Measurements from ENCODE around the gene AIP. TPM values are rescaled to one million over a fixed set of nuclear protein-coding genes. Genes with fewer than 3 reads are reported as not detected.

AIP gene
- total and polyA plus RNA-seq, 8 donors, result 20.2 to 45.8 (median 25.6) TPM

DNA sequence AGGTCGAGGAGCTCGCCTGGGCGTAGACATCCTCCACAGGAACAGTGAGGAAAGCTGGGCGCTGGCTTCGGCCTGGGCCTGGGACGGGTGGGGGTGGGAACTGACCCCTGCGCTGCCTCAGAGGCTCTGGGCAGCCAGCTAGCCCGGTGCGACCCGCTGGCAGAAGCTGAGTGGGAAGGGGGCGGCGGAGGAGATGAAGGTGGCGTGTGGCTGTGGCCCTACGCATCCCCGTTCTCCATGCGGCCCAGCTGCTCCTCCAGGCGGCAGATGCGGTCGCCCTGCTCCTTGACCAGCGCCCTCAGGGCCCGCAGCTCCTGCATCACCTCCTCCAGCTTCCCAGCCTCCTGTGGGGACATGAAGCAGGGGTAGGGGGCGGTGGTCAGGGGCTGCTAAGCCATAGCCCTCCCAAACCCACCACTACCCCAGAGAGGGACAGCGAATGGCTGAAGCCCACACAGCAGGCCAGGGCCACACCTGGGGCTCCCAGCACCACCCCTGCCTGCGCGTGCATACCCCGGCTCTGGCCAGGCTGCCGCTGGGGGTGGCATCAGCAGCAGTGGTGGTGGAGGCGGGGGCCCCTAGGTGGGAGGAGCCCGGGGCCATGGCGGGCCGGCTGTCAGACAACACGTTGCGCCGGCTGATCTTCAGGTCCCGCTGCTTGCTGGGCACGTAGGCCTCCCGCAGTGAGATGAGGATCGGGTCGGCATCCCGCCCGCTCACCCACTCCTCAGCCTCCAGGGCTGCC lies 44.5 kb upstream of the AIP start:
- ATAC-seq (no peak), FAIRE-seq (no peak), DNase-seq (peak in 3 of 6 donors; percentile 51 to 80 (median 56))
- TF ChIP-seq, protein P1, sequence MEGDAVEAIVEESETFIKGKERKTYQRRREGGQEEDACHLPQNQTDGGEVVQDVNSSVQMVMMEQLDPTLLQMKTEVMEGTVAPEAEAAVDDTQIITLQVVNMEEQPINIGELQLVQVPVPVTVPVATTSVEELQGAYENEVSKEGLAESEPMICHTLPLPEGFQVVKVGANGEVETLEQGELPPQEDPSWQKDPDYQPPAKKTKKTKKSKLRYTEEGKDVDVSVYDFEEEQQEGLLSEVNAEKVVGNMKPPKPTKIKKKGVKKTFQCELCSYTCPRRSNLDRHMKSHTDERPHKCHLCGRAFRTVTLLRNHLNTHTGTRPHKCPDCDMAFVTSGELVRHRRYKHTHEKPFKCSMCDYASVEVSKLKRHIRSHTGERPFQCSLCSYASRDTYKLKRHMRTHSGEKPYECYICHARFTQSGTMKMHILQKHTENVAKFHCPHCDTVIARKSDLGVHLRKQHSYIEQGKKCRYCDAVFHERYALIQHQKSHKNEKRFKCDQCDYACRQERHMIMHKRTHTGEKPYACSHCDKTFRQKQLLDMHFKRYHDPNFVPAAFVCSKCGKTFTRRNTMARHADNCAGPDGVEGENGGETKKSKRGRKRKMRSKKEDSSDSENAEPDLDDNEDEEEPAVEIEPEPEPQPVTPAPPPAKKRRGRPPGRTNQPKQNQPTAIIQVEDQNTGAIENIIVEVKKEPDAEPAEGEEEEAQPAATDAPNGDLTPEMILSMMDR (IDR thresholded peaks at IDR 0.05), result no peak
- H3K4me1 ChIP-seq, result peaks cover 0 to 7% (median 5%) of the 10 kb centered on the region in 3 donors
- no peaks in the 10 kb centered on the region for H3K27me3 ChIP-seq
- peaks cover 0 to 8% (median 5%) of the 10 kb centered on the region in 3 donors for H3K36me3 ChIP-seq
- WGBS, 2 donors, result 84 to 86% methylated on average over 40 to 41 of the region's 41 CpGs
- peak overlapping the region in 1 of 4 donors; percentile 12 for H3K4me3 ChIP-seq
- intact Hi-C loops (cut with DNase I), result loop anchor here in 1 of 3 donors (10.0 kb wide), 1 partner anchor 56 kb away; no protein-coding TSS in a partner anchor
- H3K27ac ChIP-seq, result no peak overlapping the region
- no peaks in the 10 kb centered on the region for H3K9me3 ChIP-seq

DNA sequence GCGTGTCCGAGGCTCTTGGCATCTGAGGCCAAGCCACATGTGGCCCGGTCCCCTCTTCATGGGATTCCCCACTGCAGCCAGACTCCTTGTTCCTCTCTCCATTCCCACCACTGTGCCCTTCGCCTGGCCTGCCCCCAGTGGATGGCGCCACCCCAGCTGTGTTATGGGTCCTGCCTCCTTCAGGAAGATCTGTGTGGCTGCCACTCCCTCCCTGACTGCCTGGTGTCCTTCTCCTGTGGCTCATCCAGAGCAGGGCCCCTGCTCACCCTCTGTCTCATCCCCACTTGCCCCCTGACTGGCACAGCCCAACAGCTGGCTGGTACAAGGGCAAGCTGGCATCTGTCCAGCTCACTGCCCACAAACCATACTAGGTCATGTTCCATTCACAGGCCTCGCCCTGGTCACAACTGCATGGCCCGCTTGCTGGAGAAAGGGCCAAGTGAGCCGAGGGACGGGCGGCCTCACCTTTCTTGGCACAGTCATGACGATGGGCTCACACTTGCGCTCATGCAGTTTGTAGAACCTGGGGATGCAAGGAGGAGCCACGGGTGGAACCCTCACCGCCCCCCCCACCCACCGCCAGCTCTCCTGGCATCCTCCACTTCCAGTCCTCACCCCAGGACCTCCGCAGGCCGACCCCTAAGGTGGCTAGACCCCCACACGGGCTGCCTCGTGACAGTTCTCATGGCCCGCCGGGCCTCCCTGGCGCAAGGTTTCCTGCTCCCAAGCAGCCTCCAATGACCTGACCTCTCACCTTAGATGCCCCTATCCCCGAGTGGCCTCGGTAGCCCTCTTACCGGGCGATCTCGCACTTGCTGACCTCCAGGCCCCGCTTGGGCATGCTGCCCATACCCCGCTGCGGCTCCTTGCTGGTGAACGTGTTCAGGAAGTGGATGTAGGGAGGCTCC lies 43.3 kb upstream of the AIP start:
- DNase-seq (peak in 3 of 6 donors; percentile 53 to 76 (median 62)), ATAC-seq (no peak), FAIRE-seq (no peak)
- H3K36me3 ChIP-seq, result peaks cover 0 to 2% (median 0%) of the 10 kb centered on the region in 3 donors
- TF ChIP-seq, protein P1 (IDR thresholded peaks at IDR 0.05), result no peak
- H3K27me3 ChIP-seq, result no peaks in the 10 kb centered on the region
- no peaks in the 10 kb centered on the region for H3K9me3 ChIP-seq
- 81 to 84% methylated on average over 31 of the region's 31 CpGs for WGBS, 2 donors
- intact Hi-C loops (cut with DNase I), result loop anchor here in 1 of 3 donors (10.0 kb wide), 1 partner anchor 55 kb away; no protein-coding TSS in a partner anchor
- H3K4me3 ChIP-seq, result no peak overlapping the region
- no peak overlapping the region for H3K27ac ChIP-seq
- peaks cover 0 to 10% (median 5%) of the 10 kb centered on the region in 3 donors for H3K4me1 ChIP-seq

DNA sequence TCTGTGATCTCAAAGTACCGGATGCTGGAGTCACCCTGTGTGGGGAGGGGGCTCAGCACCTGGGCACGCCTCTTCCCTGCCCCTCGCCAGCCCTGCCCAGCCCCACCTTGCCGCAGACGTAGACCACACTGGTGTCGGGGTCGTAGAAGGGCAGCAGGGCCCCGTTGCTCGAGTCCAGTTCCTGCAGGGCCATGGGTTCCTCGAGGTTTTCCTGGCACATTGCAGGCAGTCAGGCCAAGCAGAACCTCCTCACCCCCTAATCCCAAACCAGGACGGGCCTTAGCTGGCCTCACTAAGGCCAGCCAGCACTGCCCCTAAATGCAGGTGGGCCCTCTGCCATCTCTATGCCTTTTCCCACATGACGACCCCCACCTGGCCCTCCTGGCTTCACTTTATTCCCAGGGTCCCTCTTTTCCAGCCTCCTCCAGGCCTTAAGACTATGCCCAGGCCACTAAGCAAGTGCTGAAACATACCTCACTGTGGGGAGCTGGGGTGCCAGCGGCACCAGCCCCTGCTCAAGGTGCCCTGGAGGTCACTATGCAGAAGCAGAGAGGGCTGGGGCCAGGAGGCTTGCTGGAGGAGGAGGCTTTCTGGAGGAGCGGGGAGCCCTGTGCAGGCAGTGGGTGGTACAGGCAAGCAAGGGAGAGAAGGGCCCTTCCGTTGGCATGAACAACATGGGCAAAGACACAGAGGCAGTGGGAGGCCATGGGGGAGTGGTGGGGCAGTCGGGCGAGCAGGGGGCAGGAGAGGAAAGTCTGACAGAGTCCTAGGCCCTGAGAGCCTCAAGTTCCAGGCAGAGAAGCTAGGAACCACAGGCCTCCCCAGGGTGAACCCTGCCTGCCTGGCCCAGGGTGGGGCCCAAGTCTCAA lies 42.4 kb upstream of the AIP start:
- Histone ChIP-seq H3K27me3 (no peaks in the 10 kb centered on the region), H3K4me1 (peaks cover 0 to 10% (median 5%) of the 10 kb centered on the region in 3 donors), H3K27ac (no peak overlapping the region), H3K9me3 (no peaks in the 10 kb centered on the region), H3K36me3 (no peaks in the 10 kb centered on the region), H3K4me3 (no peak overlapping the region)
- WGBS, 2 donors, result 86 to 94% methylated on average over 15 to 17 of the region's 17 CpGs
- no peak for ATAC-seq
- TF ChIP-seq, protein P1 (IDR thresholded peaks at IDR 0.05), result no peak
- peak in 2 of 6 donors; percentile 43 to 77 for DNase-seq
- intact Hi-C loops (cut with DNase I), result no loop called here
- no peak for FAIRE-seq

DNA sequence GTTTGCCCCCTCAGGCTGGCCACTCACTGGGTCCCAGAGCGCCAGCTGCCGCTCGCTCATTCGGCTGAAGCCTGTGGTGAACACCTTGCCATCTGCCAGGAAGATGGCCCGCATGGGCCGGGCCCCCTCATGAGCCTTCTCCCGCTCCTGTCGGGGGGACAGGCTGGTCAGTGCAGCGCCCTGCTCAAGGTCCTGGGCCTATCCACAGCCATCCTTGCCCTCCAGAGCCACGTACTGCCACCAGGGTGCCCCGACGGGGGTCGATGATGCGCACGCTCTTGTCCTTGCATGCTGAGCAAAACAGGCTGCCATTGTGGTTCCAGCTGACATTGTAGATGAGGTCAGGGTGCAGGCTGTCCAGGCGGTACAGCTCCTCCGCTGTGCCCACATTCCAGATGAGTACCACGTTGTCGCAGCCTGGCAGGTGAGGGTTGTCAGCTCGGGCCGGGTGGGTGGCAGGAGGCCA lies 41.7 kb upstream of the AIP start:
- Histone ChIP-seq H3K27ac (no peak overlapping the region), H3K27me3 (no peaks in the 10 kb centered on the region), H3K4me3 (no peak overlapping the region), H3K9me3 (no peaks in the 10 kb centered on the region), H3K4me1 (peaks cover 0 to 10% (median 5%) of the 10 kb centered on the region in 3 donors), H3K36me3 (no peaks in the 10 kb centered on the region)
- 91% methylated on average over 21 of the region's 21 CpGs for WGBS, 2 donors
- TF ChIP-seq, protein P1 (IDR thresholded peaks at IDR 0.05), result no peak
- intact Hi-C loops (cut with DNase I), result no loop called here
- ATAC-seq (no peak), DNase-seq (peak in 1 of 6 donors; percentile 60), FAIRE-seq (no peak)

All from pancreas (tissue), 10 donors.